T-helper 2 cell treated with Interferon-gamma antibody and Interleukin-4, amounts not matched to agents 5 μg/mL and 100 μg/mL, for 36 hours (primary cell): Measurements from ENCODE around the gene SH2D4B.
A peak's percentile ranks its signal among the peaks of the same experiment; 100 is the strongest.

Experiments used
- DNase-seq: peaks from one replicate; pipeline ENCODE4 v3.0.0; 2021; ENCODE audit warnings: low spot score
- H3K27ac Mint-ChIP-seq: one replicate; pipeline ENCODE4 v1.8.0; 2021; ENCODE audit warnings: mild to moderate bottlenecking, mixed read lengths
- H3K27me3 Mint-ChIP-seq: one replicate; pipeline ENCODE4 v1.8.0; 2021; ENCODE audit warnings: low read depth, mixed read lengths
- H3K36me3 Mint-ChIP-seq: one replicate; pipeline ENCODE4 v1.8.0; 2021; ENCODE audit warnings: low read depth, mixed read lengths
- H3K4me1 Mint-ChIP-seq: one replicate; pipeline ENCODE4 v1.8.0; 2021; ENCODE audit warnings: low read depth, mixed read lengths
- H3K4me3 Mint-ChIP-seq: one replicate; pipeline ENCODE4 v1.8.0; 2022; ENCODE audit warnings: mild to moderate bottlenecking, moderate library complexity, mixed read lengths
- H3K9me3 Mint-ChIP-seq: one replicate; pipeline ENCODE4 v1.8.0; 2021; ENCODE audit warnings: mixed read lengths

The SH2D4B gene

DNA sequence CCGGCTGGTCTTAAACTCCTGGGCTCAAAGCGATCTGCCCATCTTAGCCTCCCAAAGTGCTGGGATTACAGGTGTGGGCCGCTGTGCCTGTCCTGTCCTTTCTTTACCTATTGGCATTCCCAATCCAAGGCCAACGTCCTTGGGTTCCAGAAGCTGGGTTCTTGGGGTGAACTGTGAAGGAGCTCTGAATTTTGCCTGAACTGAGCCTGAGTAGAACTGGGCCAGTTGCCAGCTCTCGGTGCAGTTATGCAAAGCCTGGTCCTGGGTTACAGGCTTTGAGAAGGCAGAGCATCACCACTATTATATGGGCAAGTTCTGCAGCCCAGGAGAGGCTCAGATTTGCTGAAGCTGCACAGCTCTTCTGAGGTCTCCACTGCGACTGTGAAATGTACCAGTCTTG is 24.6 kb upstream of the SH2D4B start:
- Mint-ChIP-seq H3K9me3 (no peaks in the 10 kb centered on the region), H3K4me3 (no peak overlapping the region), H3K4me1 (peaks cover 10% of the 10 kb centered on the region), H3K27me3 (no peaks in the 10 kb centered on the region), H3K27ac (no peak overlapping the region), H3K36me3 (peaks cover 59% of the 10 kb centered on the region)
- no peak for DNase-seq

DNA sequence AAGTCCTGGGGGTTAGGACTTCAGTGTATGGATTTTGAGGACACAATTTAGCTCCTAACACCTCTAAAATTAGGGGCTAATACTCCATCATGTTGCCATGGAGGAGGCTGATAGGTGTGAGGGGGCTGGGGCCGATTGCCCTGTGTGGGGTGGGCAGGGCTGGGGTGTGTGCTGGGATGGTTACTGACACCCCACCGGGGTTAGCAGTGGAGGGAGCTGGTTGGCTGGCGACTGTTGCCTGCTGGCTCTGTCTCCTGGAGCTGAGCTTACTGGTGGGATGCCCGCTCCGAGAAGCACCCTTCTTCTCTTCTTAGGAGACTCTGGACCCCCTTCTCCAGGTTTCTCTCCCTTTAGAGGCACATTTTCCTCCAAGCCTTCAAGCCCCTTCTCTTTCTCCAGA is 22.2 kb upstream of the SH2D4B start:
- Mint-ChIP-seq H3K9me3 (no peaks in the 10 kb centered on the region), H3K4me1 (peaks cover 15% of the 10 kb centered on the region), H3K4me3 (no peak overlapping the region), H3K36me3 (peaks cover 61% of the 10 kb centered on the region), H3K27me3 (no peaks in the 10 kb centered on the region), H3K27ac (no peak overlapping the region)
- no peak for DNase-seq

DNA sequence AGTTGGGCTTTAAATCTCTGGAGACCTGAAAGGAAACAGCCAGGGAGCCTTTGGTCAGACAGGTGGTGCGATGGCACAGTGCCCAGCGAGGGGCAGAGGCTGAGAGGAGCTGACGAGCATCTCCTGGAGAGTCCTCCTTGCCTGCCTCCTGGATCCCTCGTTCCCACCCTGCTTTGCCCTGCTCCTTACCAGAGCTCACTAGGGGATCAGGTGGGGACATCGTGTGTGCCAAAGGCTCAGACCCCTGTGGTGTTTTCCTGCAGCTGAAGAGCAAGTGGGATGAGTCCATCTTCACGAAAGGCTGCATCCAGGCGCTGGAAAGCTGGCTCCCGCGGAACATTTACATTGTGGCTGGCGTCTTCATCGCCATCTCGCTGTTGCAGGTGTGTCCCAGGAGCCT is 21.8 kb upstream of the SH2D4B start:
- DNase-seq = no peak
- Mint-ChIP-seq H3K36me3 (peaks cover 65% of the 10 kb centered on the region), H3K4me3 (no peak overlapping the region), H3K9me3 (no peaks in the 10 kb centered on the region), H3K27ac (no peak overlapping the region), H3K27me3 (no peaks in the 10 kb centered on the region), H3K4me1 (peaks cover 15% of the 10 kb centered on the region)

DNA sequence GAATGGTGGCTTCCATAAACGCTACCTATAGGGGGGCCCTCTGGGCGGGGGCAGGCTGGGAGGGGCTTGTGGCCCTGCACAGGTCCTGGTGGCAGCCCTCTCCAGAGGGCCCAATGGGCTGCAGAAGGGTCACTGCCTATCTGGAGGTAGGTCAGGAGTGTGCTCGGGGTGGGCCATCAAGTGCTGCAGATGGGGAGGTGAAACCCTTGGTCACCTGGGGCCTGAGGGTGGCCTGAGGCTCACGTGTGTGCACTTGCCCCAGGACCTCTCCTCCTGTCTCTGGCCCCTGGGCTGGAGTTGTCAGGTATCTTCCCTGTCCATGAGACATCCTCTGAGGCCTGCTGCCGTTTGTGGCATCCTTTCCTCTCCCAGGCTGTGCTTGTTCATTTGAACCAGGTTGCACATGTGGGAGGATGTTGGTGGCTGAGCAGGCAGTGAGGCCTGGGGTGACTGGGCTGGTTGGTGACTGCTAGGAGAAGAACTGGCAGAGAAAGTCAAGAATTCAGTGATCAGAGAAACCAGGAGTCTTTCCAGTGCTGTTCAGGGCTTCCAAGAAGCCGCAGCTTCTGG is 21.1 kb upstream of the SH2D4B start:
- peaks cover 60% of the 10 kb centered on the region for H3K36me3 Mint-ChIP-seq
- no peak for DNase-seq
- no peaks in the 10 kb centered on the region for H3K27me3 Mint-ChIP-seq
- H3K27ac Mint-ChIP-seq = peak overlapping the region; percentile 42
- no peak overlapping the region for H3K4me3 Mint-ChIP-seq
- H3K4me1 Mint-ChIP-seq = peaks cover 9% of the 10 kb centered on the region
- no peaks in the 10 kb centered on the region for H3K9me3 Mint-ChIP-seq

DNA sequence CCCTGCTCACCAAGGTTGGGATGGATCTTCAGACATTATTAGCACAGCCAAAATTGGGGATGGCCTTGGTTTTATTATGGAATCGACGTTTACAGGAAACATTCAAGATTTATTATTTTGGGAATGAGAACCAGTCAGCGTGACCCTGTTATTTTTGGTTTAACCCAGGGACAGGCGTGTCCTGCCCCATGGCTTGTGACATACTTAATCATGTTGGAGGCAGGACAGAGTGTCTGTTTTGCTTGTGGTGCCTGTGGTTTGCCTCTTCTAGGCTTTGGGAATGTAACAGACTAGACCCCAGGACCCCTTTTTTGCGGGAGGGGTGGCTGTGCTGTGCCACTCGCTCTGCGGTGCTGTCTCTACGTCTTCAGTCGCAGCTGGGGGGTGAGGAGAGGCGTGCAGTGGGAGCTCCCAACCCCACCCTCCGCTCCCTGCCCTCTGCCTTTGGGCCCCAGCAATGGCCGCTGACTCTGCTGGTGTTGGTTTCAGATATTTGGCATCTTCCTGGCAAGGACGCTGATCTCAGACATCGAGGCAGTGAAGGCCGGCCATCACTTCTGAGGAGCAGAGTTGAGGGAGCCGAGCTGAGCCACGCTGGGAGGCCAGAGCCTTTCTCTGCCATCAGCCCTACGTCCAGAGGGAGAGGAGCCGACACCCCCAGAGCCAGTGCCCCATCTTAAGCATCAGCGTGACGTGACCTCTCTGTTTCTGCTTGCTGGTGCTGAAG is 20.1 kb upstream of the SH2D4B start:
- Mint-ChIP-seq H3K4me3 (no peak overlapping the region), H3K4me1 (peaks cover 9% of the 10 kb centered on the region), H3K27ac (peak overlapping the region; percentile 15), H3K9me3 (no peaks in the 10 kb centered on the region), H3K27me3 (no peaks in the 10 kb centered on the region), H3K36me3 (peaks cover 56% of the 10 kb centered on the region)
- DNase-seq = no peak

DNA sequence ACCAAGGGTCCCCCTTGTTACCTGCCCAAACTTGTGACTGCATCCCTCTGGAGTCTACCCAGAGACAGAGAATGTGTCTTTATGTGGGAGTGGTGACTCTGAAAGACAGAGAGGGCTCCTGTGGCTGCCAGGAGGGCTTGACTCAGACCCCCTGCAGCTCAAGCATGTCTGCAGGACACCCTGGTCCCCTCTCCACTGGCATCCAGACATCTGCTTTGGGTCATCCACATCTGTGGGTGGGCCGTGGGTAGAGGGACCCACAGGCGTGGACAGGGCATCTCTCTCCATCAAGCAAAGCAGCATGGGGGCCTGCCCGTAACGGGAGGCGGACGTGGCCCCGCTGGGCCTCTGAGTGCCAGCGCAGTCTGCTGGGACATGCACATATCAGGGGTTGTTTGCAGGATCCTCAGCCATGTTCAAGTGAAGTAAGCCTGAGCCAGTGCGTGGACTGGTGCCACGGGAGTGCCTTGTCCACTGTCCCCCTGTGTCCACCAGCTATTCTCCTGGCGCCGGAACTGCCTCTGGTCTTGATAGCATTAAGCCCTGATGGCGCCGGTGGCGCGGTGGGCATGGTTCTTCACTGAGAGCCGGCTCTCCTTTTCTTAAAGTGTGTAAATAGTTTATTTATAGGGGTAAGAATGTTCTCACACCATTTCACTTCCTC is 19.4 kb upstream of the SH2D4B start:
- peaks cover 50% of the 10 kb centered on the region for H3K36me3 Mint-ChIP-seq
- DNase-seq = no peak
- no peaks in the 10 kb centered on the region for H3K9me3 Mint-ChIP-seq
- H3K27me3 Mint-ChIP-seq = no peaks in the 10 kb centered on the region
- no peak overlapping the region for H3K4me3 Mint-ChIP-seq
- H3K27ac Mint-ChIP-seq = peak overlapping the region; percentile 15
- H3K4me1 Mint-ChIP-seq = peaks cover 10% of the 10 kb centered on the region

DNA sequence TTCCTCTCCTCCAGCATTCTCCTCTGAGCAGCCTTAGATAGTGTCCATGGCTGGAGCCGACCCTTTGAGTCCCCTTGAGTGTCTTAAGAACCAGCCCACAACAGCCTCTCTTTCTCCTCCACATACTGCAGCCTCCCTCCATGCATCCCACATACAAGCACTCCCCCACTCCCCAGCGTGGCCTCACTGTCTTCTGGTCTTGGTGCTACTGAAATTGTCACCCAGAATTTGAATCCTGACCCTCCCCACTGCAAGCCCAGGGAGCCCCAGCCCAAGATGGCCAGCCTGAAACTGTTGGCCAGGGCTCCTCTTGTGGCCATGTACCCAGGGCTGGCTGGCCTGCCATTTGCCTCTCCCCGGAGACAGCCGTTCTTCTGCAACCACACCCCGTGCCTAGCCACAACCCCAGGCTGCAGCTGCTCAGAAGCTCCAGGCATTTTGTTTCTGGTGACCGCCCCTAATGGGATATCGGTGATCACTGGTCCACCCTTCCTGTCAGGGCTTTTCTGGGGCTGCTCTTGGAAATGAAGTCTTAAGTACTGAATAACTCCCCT is 18.8 kb upstream of the SH2D4B start:
- Mint-ChIP-seq H3K27ac (peak overlapping the region; percentile 70), H3K9me3 (no peaks in the 10 kb centered on the region), H3K27me3 (no peaks in the 10 kb centered on the region), H3K36me3 (peaks cover 46% of the 10 kb centered on the region), H3K4me3 (no peak overlapping the region), H3K4me1 (peaks cover 10% of the 10 kb centered on the region)
- DNase-seq = no peak

DNA sequence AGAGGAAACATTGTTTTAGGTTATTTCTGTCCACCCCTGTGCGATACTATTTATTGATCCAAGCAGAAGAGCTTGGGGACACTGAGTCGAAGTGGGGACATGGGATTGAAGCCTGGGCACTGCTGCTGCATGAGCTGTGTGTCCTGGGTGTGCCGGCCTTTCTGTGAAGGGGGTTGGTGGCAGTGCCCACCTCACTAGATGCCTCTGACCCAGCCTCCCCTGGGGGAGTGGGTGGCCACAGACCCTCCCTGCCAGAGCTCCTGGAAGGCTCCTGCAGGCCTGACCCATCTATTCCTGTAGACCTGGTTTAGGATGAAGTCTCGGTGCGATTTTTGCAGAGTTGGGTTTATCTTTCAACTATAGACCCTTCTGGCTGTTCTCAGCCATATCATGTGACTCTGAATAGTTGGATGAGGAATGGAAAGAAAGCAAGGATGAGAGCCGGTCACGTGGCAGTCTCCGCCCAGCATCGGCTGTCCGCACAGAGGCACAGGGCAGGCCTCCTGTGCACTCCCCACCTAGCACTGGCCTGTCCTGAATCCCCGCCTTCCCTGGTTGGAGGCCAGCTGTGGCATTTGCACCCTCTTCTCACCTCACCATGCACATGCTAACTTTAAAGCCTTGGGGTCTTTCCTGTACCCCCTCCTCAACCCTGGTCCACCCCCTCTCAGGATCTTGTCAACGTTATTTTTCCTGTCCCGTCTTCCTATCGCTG is 17.6 kb upstream of the SH2D4B start:
- Mint-ChIP-seq H3K27me3 (no peaks in the 10 kb centered on the region), H3K4me1 (peaks cover 16% of the 10 kb centered on the region)
- DNase-seq = no peak

DNA sequence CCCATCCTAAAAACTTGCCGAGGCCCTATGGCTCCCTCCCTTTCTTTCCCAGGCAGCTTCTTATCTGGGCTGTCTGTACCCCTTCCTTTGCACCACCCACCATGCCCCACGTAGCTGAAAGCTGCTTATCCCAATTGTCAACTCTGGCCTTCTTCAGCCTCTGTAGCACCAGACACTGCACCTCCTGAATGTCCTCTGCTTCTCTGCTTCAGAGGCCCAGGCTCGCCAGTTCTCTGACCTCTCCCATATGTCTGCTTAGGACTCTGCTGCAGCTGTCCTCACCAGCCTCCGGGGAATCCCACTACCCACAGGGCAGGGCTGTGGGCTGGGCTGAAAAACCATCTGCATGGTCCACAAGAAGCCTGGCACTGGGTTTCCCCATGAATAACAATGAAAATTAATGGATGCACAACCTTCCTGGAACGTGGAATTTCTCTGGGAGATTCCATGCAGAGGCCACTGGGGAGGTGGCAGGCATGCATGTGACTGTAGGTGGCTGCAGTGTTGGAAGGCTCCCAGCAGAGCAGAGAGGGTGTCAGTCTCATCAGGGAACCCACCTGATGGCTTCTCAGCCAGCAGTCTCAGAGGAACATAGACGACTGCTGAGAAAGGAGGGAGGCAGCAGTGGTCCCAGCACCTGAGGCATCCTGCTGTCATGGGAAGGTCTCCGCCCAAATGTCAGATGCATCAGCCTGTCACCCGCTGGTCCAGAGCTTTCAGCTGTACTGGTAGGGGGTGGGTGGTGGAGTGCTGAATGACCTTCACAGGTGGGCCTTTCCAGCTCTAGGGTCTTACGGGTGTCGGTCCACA is 16.8 kb upstream of the SH2D4B start:
- Mint-ChIP-seq H3K4me1 (peaks cover 18% of the 10 kb centered on the region), H3K36me3 (peaks cover 45% of the 10 kb centered on the region), H3K9me3 (no peaks in the 10 kb centered on the region), H3K27ac (peak overlapping the region; percentile 27), H3K4me3 (no peak overlapping the region), H3K27me3 (no peaks in the 10 kb centered on the region)
- DNase-seq = no peak

More for the DNA sequence above, 17.6 kb upstream of the SH2D4B start:
- Mint-ChIP-seq H3K9me3 (no peaks in the 10 kb centered on the region), H3K36me3 (peaks cover 44% of the 10 kb centered on the region), H3K4me3 (no peak overlapping the region), H3K27ac (peak overlapping the region; percentile 27)

DNA sequence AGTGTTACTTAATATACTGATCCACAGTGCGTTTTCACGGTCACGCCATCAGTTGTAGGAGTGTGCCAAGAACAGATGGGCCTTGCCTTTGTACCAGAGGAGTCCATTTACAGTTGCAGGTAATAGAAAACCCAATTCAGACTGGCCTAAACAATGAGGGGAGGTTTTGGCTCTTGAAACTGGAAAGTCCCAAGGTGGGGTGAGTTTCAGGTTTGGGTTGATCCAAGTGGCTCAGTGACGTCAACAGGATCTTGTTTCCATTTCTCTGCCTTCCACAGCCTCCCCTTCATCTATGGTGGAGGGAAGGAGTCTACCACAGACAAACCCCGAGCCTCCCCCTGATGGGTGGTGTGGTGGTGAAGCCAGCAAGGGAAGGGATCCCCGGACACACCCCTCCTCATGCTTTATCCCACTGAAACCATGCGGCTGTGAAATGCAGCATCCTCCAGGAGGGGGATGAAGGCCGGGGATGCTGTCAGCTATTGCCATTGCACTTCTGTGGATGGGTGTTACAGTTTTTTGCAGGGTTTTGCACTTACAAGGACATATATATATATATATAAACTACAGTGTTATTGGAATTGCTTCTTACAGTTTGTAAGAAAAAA is 14.8 kb upstream of the SH2D4B start:
- peaks cover 44% of the 10 kb centered on the region for H3K36me3 Mint-ChIP-seq
- H3K27ac Mint-ChIP-seq = no peak overlapping the region
- H3K27me3 Mint-ChIP-seq = no peaks in the 10 kb centered on the region
- H3K9me3 Mint-ChIP-seq = no peaks in the 10 kb centered on the region
- DNase-seq = no peak
- peaks cover 31% of the 10 kb centered on the region for H3K4me1 Mint-ChIP-seq
- no peak overlapping the region for H3K4me3 Mint-ChIP-seq

DNA sequence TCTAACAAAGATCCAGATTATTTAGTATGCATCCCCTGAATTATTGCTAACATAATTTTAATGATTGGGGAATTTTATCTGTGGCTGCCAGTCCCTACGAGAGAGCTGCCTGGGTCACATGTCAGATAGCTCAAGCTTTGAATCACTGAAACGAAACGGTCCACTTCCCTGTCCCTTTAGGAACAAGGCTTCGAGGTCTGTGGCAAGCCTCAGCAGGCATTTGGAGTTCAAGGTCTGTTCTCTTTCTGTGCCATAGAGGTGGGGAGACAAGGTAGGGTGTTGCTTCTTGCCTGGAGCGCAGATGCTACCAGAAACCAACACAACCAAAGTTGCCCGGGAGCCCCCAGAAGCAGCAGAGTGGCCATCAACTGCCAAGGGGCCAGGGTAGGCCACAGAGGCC is 13.9 kb upstream of the SH2D4B start:
- no peak overlapping the region for H3K4me3 Mint-ChIP-seq
- H3K27ac Mint-ChIP-seq = peak overlapping the region; percentile 8
- peaks cover 40% of the 10 kb centered on the region for H3K36me3 Mint-ChIP-seq
- H3K9me3 Mint-ChIP-seq = no peaks in the 10 kb centered on the region
- DNase-seq = no peak
- H3K4me1 Mint-ChIP-seq = peaks cover 37% of the 10 kb centered on the region
- H3K27me3 Mint-ChIP-seq = no peaks in the 10 kb centered on the region

DNA sequence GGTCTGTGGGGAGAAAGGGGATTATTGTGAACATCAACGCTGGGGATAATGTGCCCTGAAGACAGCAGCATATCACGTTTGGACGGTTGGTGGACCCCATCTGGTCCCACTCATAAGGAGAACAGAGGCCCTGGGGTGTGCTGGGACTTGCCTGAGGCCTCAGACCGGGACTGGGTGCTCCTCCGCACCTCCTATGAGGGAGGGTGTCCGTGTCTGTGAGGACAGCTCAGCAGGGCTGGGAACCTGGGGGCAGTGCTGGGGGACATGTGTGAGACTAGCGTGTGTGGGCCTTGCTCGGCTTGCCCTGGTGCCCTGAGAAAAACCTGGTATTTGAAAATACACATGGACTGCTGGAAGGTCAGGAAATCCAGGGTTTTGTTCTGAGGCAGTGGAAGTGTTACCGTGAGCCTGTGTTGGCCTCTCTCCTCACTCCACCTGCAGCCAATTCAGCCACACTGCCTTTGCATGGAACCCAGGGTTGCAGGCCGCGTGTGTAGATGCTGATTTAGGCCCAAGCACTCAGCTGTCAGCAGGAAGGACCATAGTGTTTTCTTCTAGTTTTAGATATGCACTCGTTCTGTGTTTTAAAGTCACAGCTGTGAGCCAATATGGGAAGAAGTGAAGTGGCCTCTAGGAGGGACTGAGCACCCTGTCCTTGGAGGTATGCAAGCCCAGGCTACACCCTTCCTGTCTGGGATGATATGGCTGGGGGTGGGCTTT is 13.4 kb upstream of the SH2D4B start:
- Mint-ChIP-seq H3K4me1 (peaks cover 43% of the 10 kb centered on the region), H3K4me3 (no peak overlapping the region), H3K27ac (peak overlapping the region; percentile 8), H3K27me3 (no peaks in the 10 kb centered on the region), H3K9me3 (no peaks in the 10 kb centered on the region), H3K36me3 (peaks cover 35% of the 10 kb centered on the region)
- DNase-seq = no peak
